Subcutaneous adipose tissue (tissue), 4 donors: ENCODE results near the gene CALHM6. TPM values are rescaled to one million over a fixed set of nuclear protein-coding genes. Genes with fewer than 3 reads are reported as not detected.

Source experiments
- CTCF ChIP-seq: fragments of 450-650 bp; IDR thresholded peaks from one replicate; pipeline ENCODE4 v1.5.1; 2016; ENCODE audit warnings: low read depth, mild to moderate bottlenecking, control low read depth, antibody characterized with exemption, moderate library complexity
- total RNA-seq, 4 donors: library from RNA; depleted of rRNA; stranded (reverse); fragments of >200 nt; gene quantifications; one replicate each; pipeline ENCODE4 v1.1.0, GENCODE V29; 2016

The CALHM6 gene
- total RNA-seq, 4 donors from 2014 or later = 0.65 to 9.2 (median 3.7) TPM

- no peak for TF ChIP-seq CTCF
Measured at GRCh38 chr6:116497113-116497676, 36.0 kb downstream of the CALHM6 start.

- no peak for TF ChIP-seq CTCF
Measured at GRCh38 chr6:116500969-116501433, 39.8 kb downstream of the CALHM6 start.

GRCh38 chr6:116507324-116507723 is 46.1 kb downstream of the CALHM6 start:
- no peak for TF ChIP-seq CTCF

- no peak for TF ChIP-seq CTCF
Measured at GRCh38 chr6:116508527-116508926, 47.4 kb downstream of the CALHM6 start.

GRCh38 chr6:116511424-116512110 is 50.4 kb downstream of the CALHM6 start, which contains the start of gene CALHM5:
Gene CALHM5, plus strand, starts transcription at chr6:116511639. Its CDS starts 58 bp downstream, at chr6:116511697.
- no peak for TF ChIP-seq CTCF

GRCh38 chr6:116512111-116512559 is 51.0 kb downstream of the CALHM6 start:
- TF ChIP-seq CTCF = no peak

- no peak for TF ChIP-seq CTCF
Measured at GRCh38 chr6:116512734-116513133, 51.6 kb downstream of the CALHM6 start.
